Glutamatergic neuron (in vitro differentiated cells): ENCODE results near the gene HM13. TPM values are rescaled to one million over a fixed set of nuclear protein-coding genes. Genes with fewer than 3 reads are reported as not detected.

Experiments used
- DNase-seq: peaks from one replicate; pipeline ENCODE4 v3.0.0; 2022
- H3K27ac Mint-ChIP-seq: one replicate; pipeline ENCODE4 v1.8.0; 2020; ENCODE audit warnings: mild to moderate bottlenecking, mixed read lengths, inconsistent platforms; ENCODE audit not compliant: unreplicated experiment
- H3K27me3 Mint-ChIP-seq: one replicate; pipeline ENCODE4 v1.8.0; 2020; ENCODE audit warnings: mild to moderate bottlenecking, moderate library complexity, mixed read lengths, inconsistent platforms; ENCODE audit not compliant: unreplicated experiment
- H3K36me3 Mint-ChIP-seq: one replicate; pipeline ENCODE4 v1.8.0; 2020; ENCODE audit warnings: mild to moderate bottlenecking, mixed read lengths, inconsistent platforms; ENCODE audit not compliant: unreplicated experiment
- H3K4me1 Mint-ChIP-seq: one replicate; pipeline ENCODE4 v1.8.0; 2020; ENCODE audit warnings: mild to moderate bottlenecking, low read depth, mixed read lengths, inconsistent platforms; ENCODE audit not compliant: unreplicated experiment
- H3K4me3 Mint-ChIP-seq: one replicate; pipeline ENCODE4 v1.8.0; 2020; ENCODE audit warnings: mild to moderate bottlenecking, mixed read lengths, inconsistent platforms; ENCODE audit not compliant: unreplicated experiment
- H3K9me3 Mint-ChIP-seq: one replicate; pipeline ENCODE4 v1.8.0; 2020; ENCODE audit warnings: mild to moderate bottlenecking, moderate library complexity, mixed read lengths, inconsistent platforms; ENCODE audit not compliant: unreplicated experiment
- total RNA-seq: library from RNA; stranded (reverse); fragmentation: NEBNext Ultra II Directional; extraction: Animal tissue kit (Norgen Biotek cat#: 25700); gene quantifications from one replicate; pipeline ENCODE4 v1.2.1, GENCODE V29; 2021; ENCODE audit not compliant: unreplicated experiment
- TF ChIP-seq, protein P1 (sequence below): fragments of 200-600 bp; sonication (generic); IDR thresholded peaks from one replicate; pipeline ENCODE4 v1.5.0; 2021; ENCODE audit not compliant: partially characterized antibody, unreplicated experiment

HM13 gene
- total RNA-seq, 1 donor from 2014 or later = 320 TPM

DNA sequence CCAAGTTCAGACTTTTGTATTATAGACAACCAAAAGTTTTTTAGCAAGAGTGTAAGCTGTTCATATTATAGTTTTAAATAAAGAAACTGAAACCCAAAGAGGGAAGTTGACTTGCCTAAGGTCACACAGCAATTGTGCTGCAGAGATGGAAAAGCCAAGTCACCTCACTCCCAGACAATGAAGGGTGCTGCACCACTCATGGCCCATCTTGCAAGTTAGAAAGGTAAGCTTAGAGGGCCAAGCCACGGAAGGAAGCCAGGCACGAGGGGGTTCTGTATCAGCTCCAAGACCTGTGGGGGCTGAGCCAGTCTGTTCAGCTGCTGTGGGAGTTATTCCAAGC is 40.2 kb upstream of the HM13 start:
- Mint-ChIP-seq H3K9me3 (peaks cover 14% of the 10 kb centered on the region), H3K4me1 (peaks cover 8% of the 10 kb centered on the region)

DNA sequence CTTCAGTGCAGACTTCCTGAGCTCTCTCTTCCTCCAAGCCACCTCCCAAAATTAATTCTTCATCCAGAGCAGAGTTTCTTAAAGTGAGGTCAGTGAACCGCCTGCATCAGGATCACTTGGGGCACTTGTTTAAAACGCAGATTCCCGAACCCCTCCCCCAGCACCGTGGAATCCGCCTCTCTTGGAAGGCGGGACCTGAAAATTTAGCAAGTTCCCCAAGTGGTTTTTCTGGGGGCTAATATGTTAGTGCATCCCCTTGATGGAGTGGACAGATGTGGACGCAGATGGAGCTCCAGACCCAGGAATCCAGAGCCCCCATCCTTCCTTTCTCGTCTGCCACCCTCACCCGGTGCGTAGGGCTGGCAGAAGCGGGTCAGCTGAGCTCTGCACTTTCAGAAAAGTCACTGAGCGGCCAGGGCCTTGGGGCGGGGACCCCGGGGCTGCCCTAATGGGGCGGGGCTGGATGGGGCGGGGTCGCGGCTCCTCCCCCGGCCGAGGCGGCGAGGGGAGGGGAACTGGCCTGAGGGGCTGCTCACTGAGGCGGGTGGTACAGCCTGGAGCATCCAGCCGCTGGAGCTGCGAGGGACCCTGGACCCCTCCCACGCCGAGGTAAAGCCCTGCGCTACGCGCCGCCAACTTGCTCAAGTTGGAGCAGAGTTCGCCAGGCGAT is 39.3 kb upstream of the HM13 start, which contains the start of the genes DEFB124 and REM1:
Gene DEFB124, minus strand, starts transcription at position 370 of the 670 bp plus-strand sequence. CDS start 2,114 bp downstream, outside the sequence.
Gene REM1, plus strand, starts transcription at position 531 of the 670 bp plus-strand sequence. CDS start 1,158 bp downstream, outside the sequence.
- TF ChIP-seq, protein P1, sequence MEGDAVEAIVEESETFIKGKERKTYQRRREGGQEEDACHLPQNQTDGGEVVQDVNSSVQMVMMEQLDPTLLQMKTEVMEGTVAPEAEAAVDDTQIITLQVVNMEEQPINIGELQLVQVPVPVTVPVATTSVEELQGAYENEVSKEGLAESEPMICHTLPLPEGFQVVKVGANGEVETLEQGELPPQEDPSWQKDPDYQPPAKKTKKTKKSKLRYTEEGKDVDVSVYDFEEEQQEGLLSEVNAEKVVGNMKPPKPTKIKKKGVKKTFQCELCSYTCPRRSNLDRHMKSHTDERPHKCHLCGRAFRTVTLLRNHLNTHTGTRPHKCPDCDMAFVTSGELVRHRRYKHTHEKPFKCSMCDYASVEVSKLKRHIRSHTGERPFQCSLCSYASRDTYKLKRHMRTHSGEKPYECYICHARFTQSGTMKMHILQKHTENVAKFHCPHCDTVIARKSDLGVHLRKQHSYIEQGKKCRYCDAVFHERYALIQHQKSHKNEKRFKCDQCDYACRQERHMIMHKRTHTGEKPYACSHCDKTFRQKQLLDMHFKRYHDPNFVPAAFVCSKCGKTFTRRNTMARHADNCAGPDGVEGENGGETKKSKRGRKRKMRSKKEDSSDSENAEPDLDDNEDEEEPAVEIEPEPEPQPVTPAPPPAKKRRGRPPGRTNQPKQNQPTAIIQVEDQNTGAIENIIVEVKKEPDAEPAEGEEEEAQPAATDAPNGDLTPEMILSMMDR = no peak
- Mint-ChIP-seq H3K36me3 (peaks cover 19% of the 10 kb centered on the region), H3K4me1 (peaks cover 8% of the 10 kb centered on the region), H3K27ac (no peak within 1 kb of the TSS), H3K27me3 (peaks cover 30% of the 10 kb centered on the region), H3K4me3 (peak within 1 kb of the TSS; percentile 79), H3K9me3 (peaks cover 16% of the 10 kb centered on the region)
- peak; percentile 75 for DNase-seq

More for the DNA sequence above, 40.2 kb upstream of the HM13 start:
- Mint-ChIP-seq H3K27ac (no peak overlapping the region), H3K36me3 (peaks cover 19% of the 10 kb centered on the region), H3K27me3 (peaks cover 30% of the 10 kb centered on the region), H3K4me3 (peak overlapping the region; percentile 63)
- TF ChIP-seq, protein P1 = no peak
- no peak for DNase-seq

DNA sequence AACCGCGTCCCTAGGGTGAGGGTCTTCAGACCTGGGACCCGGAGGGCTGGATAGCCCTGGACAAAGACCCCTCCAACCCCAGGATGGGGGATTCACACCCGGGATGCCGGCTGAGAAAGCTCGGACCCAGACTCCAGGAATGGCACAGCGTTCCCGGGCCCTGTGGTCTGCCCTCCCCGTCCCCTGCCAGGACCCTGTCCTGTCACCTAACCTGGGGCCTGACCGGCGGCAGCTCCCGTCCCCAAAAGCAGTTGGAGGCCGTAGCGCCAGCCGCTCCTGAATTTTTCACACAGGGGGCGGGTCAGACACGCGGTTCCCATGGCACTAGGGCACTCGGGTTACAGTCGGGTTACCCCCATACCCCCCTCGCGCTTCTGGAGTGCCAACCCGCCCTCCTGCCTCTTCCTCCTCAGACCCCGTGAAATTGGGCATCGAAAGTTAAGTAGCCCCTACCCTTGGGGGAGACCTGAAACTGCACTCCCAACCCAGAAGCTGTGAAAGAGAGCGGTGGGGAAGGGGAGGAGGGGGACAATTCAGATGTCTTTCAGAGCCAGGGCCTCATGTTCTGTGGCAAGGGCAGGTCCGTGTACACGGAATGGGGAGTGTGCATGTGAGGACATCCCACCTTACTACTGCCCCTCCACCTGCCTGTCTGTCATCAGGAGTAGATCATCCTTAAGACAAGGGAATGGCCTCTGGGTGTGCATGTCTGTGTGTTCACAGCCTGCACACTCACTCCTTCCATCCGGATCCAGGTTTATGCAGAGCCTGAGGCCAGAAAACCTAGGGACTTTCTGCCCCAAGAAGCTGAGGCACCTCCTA is 38.6 kb upstream of the HM13 start:
- Mint-ChIP-seq H3K4me1 (peaks cover 8% of the 10 kb centered on the region), H3K36me3 (peaks cover 19% of the 10 kb centered on the region), H3K27me3 (peaks cover 30% of the 10 kb centered on the region), H3K4me3 (peak overlapping the region; percentile 79), H3K9me3 (peaks cover 16% of the 10 kb centered on the region), H3K27ac (no peak overlapping the region)
- TF ChIP-seq, protein P1 = no peak
- peak; percentile 40 for DNase-seq

DNA sequence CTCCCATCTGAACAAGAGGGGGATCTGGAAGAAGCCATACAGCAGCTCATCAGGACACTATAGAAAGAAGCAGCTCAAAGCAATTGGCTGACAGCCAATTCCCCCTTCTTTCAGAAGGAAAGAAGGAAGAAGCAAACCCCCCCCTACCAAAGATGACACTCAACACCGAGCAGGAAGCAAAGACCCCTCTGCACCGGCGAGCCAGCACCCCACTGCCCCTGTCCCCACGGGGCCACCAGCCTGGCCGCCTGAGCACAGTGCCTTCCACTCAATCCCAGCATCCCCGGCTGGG is 38.0 kb upstream of the HM13 start:
- Mint-ChIP-seq H3K27ac (no peak overlapping the region), H3K4me1 (peaks cover 8% of the 10 kb centered on the region), H3K4me3 (peak overlapping the region; percentile 79), H3K27me3 (peaks cover 30% of the 10 kb centered on the region), H3K36me3 (peaks cover 19% of the 10 kb centered on the region), H3K9me3 (peaks cover 16% of the 10 kb centered on the region)
- TF ChIP-seq, protein P1 = no peak
- DNase-seq = no peak
